ENCODE results near the gene ACSL6. TPM values are rescaled to one million over a fixed set of nuclear protein-coding genes. Genes with fewer than 3 reads are reported as not detected.

The ACSL6 gene
- total and polyA plus RNA-seq, 4 donors, result 27.9 to 103 (median 74.9) TPM

DNA sequence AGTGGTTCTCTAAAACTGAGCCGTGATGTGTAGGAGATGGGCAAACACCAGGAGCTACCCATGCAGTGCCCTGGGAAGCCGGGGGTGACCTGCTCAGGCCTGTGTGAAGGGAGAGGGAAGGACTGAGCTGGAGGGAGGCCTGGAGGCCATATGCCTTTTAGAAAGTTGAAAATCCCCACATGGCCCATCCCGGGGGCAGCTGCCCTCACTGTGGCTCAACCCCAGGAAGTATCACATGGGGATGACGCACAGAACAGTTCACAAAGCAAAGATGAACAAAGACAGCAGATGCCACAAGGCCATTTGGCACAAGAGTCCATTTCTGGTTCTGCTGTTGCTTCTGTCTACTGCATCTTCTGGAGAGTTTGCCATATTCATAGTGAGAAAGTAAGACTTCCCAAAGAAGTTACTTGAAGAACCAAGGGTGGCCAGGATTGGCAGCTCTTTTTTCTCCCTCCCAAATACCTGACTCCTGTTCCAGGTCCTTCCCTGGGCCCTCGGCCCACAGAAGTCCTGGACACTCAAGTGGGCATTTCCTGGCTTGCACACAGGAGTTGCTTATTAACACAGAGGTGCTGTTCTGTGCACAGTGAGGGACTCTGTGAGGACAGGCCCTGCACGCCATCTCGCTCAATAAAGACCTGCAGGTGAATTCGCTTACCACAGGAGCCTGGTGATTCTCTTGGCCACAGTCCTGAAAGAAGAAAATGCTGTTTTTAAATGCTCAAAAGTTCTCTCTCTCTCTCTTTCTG, 25.1 kb downstream of the ACSL6 start:
- no peak for DNase-seq (ENCODE audit: low read depth in 4 of 6, low spot score in 6 of 6)

DNA sequence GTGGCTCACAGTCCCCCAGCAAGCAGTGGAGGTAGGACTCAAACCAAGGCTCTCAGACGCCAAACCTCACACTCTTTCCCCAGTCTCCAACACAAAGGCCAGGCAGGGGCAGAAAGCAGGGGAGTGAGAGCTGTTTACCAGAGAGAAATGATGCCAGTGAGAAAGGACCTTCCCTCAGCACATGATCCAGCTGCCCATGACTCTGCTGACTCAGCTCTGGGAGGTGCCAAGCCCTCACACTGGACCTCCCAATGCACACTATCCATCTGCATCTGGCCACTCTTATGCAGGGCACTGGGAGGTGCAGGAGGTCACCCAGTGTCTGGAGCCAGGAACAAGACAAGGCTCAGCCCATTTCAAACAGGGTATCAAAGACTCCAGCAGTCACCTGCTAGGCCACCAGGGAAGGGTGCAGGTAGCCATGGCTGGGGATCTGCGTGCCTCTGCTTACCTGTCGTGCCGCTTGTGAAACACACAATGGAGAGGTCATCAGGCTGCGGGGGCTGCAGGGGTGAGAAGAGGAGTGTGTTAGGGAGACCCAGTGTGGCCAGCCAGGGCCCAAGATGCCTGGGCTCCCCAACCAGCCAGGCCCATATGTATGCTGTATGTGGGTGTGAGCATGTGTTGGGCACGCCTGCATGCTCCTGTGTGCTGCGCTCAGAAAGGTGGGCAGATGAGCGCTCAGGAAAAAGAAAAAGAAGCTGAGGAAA, 26.3 kb downstream of the ACSL6 start:
- peak overlapping the region; percentile 84 for H3K27ac ChIP-seq (ENCODE audit: low read depth, low read length)
- H3K27me3 ChIP-seq (ENCODE audit: control insufficient read depth, insufficient read depth, low read length), result no peaks in the 10 kb centered on the region
- no peak for DNase-seq (ENCODE audit: low read depth in 4 of 6, low spot score in 6 of 6)
- H3K36me3 ChIP-seq (ENCODE audit: control insufficient read depth, insufficient read depth, low read length), result peaks cover 67% of the 10 kb centered on the region
- no peak overlapping the region for H3K4me3 ChIP-seq (ENCODE audit: low read depth, low read length)
- H3K4me1 ChIP-seq (ENCODE audit: control insufficient read depth, insufficient read depth, low read length), result peaks cover 27% of the 10 kb centered on the region
- no peaks in the 10 kb centered on the region for H3K9me3 ChIP-seq (ENCODE audit: control insufficient read depth, insufficient read depth, low read length)
- WGBS (ENCODE audit: insufficient coverage), result 91% methylated on average over 6 of the region's 8 CpGs

More for the DNA sequence above, 25.1 kb downstream of the ACSL6 start:
- Histone ChIP-seq H3K27ac (ENCODE audit: low read depth, low read length) (no peak overlapping the region), H3K36me3 (ENCODE audit: control insufficient read depth, insufficient read depth, low read length) (peaks cover 77% of the 10 kb centered on the region), H3K4me1 (ENCODE audit: control insufficient read depth, insufficient read depth, low read length) (peaks cover 19% of the 10 kb centered on the region), H3K27me3 (ENCODE audit: control insufficient read depth, insufficient read depth, low read length) (no peaks in the 10 kb centered on the region), H3K9me3 (ENCODE audit: control insufficient read depth, insufficient read depth, low read length) (no peaks in the 10 kb centered on the region), H3K4me3 (ENCODE audit: low read depth, low read length) (no peak overlapping the region)
- WGBS (ENCODE audit: insufficient coverage), result 83% methylated on average over 7 of the region's 8 CpGs

DNA sequence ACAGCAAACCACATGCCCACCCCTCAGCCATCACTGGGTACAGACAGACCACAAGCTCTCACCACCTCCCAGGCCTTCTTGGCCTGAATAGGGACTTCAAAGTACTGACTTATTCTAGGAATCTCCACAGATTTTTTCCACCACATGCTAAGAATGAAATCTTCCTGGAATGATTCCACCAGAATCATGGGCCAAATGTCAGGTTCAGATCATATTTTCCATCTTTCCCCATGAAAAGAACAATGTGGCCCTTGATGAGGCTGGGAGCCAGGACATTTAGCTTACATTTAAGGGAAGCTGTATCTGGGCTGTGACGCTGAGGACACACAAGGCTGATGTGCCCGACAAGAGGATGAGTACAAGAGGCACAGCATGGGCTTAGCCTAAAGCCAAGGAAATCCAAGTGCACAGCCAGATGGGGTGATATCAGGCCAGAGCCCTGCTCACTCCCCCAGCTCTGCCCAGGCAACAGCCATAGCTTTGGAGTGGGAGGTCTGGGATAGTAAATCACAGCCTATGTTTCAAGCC, 28.1 kb downstream of the ACSL6 start:
- WGBS (ENCODE audit: insufficient coverage), result 66% methylated on average over 2 of the region's 2 CpGs
- H3K36me3 ChIP-seq (ENCODE audit: control insufficient read depth, insufficient read depth, low read length), result peaks cover 52% of the 10 kb centered on the region
- H3K4me1 ChIP-seq (ENCODE audit: control insufficient read depth, insufficient read depth, low read length), result peaks cover 31% of the 10 kb centered on the region
- no peaks in the 10 kb centered on the region for H3K27me3 ChIP-seq (ENCODE audit: control insufficient read depth, insufficient read depth, low read length)
- peak in 1 of 6 donors; percentile 44 for DNase-seq (ENCODE audit: low read depth in 4 of 6, low spot score in 6 of 6)
- no peaks in the 10 kb centered on the region for H3K9me3 ChIP-seq (ENCODE audit: control insufficient read depth, insufficient read depth, low read length)
- no peak overlapping the region for H3K4me3 ChIP-seq (ENCODE audit: low read depth, low read length)
- H3K27ac ChIP-seq (ENCODE audit: low read depth, low read length), result peak overlapping the region; percentile 84

DNA sequence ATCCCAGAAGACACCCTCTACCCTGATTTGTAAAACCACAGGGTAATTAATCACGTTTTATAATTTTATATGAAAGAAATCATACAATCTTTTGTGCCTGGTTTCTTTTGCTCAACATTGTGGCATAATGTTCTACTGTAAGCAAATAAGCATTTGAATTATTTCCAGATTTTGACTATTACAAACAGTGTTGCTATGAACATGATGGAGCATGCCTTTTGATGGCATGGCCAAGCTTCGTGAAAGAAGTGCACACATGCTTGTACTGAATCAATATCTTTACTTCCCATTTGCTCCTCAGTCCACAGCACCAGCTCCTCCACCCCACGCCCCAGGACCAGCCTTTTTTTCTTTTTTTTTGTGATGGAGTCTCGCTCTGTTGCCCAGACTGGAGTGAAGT, 29.9 kb downstream of the ACSL6 start:
- Histone ChIP-seq H3K9me3 (ENCODE audit: control insufficient read depth, insufficient read depth, low read length) (no peaks in the 10 kb centered on the region), H3K4me1 (ENCODE audit: control insufficient read depth, insufficient read depth, low read length) (peaks cover 31% of the 10 kb centered on the region), H3K36me3 (ENCODE audit: control insufficient read depth, insufficient read depth, low read length) (peaks cover 44% of the 10 kb centered on the region), H3K27me3 (ENCODE audit: control insufficient read depth, insufficient read depth, low read length) (no peaks in the 10 kb centered on the region), H3K4me3 (ENCODE audit: low read depth, low read length) (no peak overlapping the region), H3K27ac (ENCODE audit: low read depth, low read length) (no peak overlapping the region)
- WGBS (ENCODE audit: insufficient coverage), result 76% methylated on average over 3 of the region's 4 CpGs
- DNase-seq (ENCODE audit: low read depth in 4 of 6, low spot score in 6 of 6), result no peak

DNA sequence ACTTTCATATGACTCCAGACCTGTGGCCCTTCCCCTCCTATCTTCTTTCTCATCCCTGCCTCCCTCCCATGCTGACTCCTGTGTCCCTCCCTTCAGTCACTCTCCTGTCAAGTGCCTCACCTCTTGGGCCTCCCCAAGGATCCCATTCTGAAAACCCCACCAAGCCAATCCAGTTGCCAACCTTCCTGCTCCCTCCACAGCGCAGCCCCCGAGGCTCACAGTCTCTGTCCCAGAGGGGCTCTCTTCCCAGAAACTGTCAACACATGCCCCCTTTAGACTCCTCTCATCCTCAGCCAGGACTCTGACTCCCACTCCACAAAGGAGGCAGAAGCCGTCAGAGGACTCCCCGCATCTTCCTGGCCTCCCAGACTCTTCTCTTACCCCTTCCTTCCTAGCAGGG, 30.8 kb downstream of the ACSL6 start:
- H3K36me3 ChIP-seq (ENCODE audit: control insufficient read depth, insufficient read depth, low read length), result peaks cover 38% of the 10 kb centered on the region
- H3K27ac ChIP-seq (ENCODE audit: low read depth, low read length), result peak overlapping the region; percentile 6
- peaks cover 31% of the 10 kb centered on the region for H3K4me1 ChIP-seq (ENCODE audit: control insufficient read depth, insufficient read depth, low read length)
- DNase-seq (ENCODE audit: low read depth in 4 of 6, low spot score in 6 of 6), result no peak
- no peak overlapping the region for H3K4me3 ChIP-seq (ENCODE audit: low read depth, low read length)
- no peaks in the 10 kb centered on the region for H3K9me3 ChIP-seq (ENCODE audit: control insufficient read depth, insufficient read depth, low read length)
- no peaks in the 10 kb centered on the region for H3K27me3 ChIP-seq (ENCODE audit: control insufficient read depth, insufficient read depth, low read length)
- 79% methylated on average over 4 of the region's 4 CpGs for WGBS (ENCODE audit: insufficient coverage)

DNA sequence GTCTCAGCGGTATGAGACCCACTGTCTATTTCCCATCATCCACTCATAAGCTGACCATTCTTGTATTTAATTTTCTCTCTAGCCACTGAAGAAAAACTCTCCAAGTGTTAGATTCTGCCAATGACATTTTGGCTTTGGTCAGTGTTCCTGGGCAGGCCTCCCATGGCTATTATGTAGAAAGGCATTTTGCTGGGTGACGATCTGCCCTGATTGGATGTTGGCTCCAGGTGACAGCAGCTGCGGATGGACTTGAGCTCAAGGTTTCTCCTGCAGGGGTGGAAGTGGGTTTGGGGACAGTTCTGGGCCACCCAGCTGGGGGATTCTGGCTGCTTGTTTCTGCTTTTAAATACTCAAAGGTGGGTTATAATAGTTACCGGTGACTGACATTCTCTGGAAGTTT, 31.6 kb downstream of the ACSL6 start:
- H3K9me3 ChIP-seq (ENCODE audit: control insufficient read depth, insufficient read depth, low read length), result no peaks in the 10 kb centered on the region
- peaks cover 38% of the 10 kb centered on the region for H3K36me3 ChIP-seq (ENCODE audit: control insufficient read depth, insufficient read depth, low read length)
- peak in 1 of 6 donors; percentile 43 for DNase-seq (ENCODE audit: low read depth in 4 of 6, low spot score in 6 of 6)
- peak overlapping the region; percentile 57 for H3K27ac ChIP-seq (ENCODE audit: low read depth, low read length)
- no peaks in the 10 kb centered on the region for H3K27me3 ChIP-seq (ENCODE audit: control insufficient read depth, insufficient read depth, low read length)
- WGBS (ENCODE audit: insufficient coverage), result 80% methylated on average over 2 of the region's 4 CpGs
- H3K4me3 ChIP-seq (ENCODE audit: low read depth, low read length), result no peak overlapping the region
- H3K4me1 ChIP-seq (ENCODE audit: control insufficient read depth, insufficient read depth, low read length), result peaks cover 30% of the 10 kb centered on the region

DNA sequence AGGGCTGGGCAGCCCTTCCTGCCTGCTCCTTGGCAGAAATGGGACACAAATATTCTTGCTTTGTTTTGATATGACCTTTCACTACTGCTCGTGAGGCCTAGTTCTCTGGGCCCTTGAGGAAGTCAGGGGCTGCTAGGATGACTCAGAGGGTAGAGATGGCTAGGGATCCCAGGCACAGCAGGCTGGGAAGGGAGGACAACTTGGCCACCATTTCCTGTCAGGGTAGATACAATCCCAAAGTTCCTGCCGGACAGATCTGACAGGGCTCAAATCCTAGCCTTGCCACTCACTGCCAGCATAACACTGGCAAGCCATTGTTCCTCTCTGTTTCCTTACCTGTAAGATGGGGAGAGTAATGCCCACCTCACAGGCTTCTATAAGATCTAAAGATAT, 34.2 kb downstream of the ACSL6 start:
- 86% methylated on average over 1 of the region's 2 CpGs for WGBS (ENCODE audit: insufficient coverage)
- H3K4me1 ChIP-seq (ENCODE audit: control insufficient read depth, insufficient read depth, low read length), result peaks cover 18% of the 10 kb centered on the region
- no peaks in the 10 kb centered on the region for H3K27me3 ChIP-seq (ENCODE audit: control insufficient read depth, insufficient read depth, low read length)
- H3K4me3 ChIP-seq (ENCODE audit: low read depth, low read length), result no peak overlapping the region
- H3K27ac ChIP-seq (ENCODE audit: low read depth, low read length), result no peak overlapping the region
- peaks cover 37% of the 10 kb centered on the region for H3K36me3 ChIP-seq (ENCODE audit: control insufficient read depth, insufficient read depth, low read length)
- no peak for DNase-seq (ENCODE audit: low read depth in 4 of 6, low spot score in 6 of 6)
- no peaks in the 10 kb centered on the region for H3K9me3 ChIP-seq (ENCODE audit: control insufficient read depth, insufficient read depth, low read length)

DNA sequence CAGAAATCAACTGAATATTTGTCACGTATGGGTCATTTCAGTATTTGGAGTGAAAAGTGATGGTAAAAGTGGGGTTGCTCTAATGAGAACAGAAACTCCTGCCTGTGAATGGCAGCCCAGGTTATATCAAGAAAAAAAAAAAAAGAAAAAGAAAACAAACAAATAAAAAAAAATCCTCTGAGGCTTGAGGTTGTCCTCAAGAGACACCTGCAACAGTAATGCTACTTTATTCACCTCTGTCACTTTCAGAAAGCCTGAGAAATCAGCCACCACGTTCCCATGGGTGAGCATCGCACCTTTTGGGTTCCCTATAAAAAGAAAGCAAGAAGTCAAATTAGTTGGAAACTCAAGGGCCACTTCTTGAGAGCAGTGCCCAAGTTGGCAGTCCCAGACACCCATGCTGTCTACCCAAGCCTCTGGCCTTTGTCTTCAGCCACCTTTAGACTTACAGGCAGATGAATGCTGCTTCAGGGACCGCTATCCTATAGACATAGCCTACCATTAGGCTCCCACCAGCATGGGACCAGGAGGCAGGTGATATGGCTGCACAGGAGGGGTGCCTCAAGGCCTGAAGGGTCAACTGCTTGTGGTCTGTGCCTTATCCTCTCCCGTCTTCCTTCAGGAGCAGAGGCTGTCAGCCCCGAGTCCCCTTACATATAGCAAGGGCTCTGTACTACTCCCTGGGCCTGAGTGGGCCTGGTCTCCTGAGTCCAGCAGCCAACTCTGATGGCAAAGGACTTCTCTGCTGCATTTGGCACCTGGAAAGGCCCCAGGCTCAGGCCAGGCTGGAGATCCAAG, 34.8 kb downstream of the ACSL6 start:
- H3K27me3 ChIP-seq (ENCODE audit: control insufficient read depth, insufficient read depth, low read length), result no peaks in the 10 kb centered on the region
- WGBS (ENCODE audit: insufficient coverage), result 97% methylated on average over 5 of the region's 6 CpGs
- H3K4me3 ChIP-seq (ENCODE audit: low read depth, low read length), result no peak overlapping the region
- peaks cover 18% of the 10 kb centered on the region for H3K4me1 ChIP-seq (ENCODE audit: control insufficient read depth, insufficient read depth, low read length)
- no peak overlapping the region for H3K27ac ChIP-seq (ENCODE audit: low read depth, low read length)
- H3K36me3 ChIP-seq (ENCODE audit: control insufficient read depth, insufficient read depth, low read length), result peaks cover 36% of the 10 kb centered on the region
- DNase-seq (ENCODE audit: low read depth in 4 of 6, low spot score in 6 of 6), result no peak
- no peaks in the 10 kb centered on the region for H3K9me3 ChIP-seq (ENCODE audit: control insufficient read depth, insufficient read depth, low read length)

DNA sequence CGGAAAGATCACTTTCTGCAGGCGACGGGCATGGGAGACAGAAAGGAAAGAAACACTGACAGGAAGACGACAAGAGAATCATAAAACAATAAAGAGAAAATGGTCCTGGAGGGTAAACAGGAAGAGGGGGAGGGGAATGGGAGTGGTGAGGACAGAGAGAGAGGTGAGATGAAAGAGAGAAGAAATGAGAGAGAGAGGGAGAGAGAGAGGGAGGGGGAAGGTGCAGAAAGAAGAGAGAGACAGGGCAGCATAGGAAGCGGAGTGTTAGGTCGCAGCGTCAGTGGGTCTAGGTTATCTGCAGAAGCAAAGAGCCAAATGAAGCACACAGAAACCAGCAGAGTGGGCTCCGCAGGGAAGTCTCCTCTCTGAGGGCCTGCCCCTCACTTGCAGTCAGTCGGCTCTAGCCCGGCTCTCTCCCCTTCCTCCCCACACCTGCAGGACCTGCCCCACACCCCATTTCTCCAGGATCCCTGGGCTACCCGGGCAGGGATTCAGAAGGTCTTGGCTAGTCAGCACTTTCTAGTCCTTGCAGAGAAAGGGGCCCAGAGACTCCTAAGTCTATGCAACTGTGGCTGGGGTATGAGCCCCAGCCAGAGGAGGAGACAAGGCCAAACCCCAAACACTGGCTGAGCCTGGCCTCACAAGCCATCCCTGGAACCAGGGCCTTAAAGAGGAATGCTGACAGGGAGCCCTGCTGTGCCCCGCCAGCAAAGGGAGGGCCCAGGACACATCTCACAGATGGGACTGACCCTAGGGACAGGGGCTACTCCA, 36.3 kb downstream of the ACSL6 start:
- 50% methylated on average over 12 of the region's 12 CpGs for WGBS (ENCODE audit: insufficient coverage)
- no peak overlapping the region for H3K27ac ChIP-seq (ENCODE audit: low read depth, low read length)

More for the DNA sequence above, 36.3 kb downstream of the ACSL6 start:
- peaks cover 43% of the 10 kb centered on the region for H3K36me3 ChIP-seq (ENCODE audit: control insufficient read depth, insufficient read depth, low read length)
- no peaks in the 10 kb centered on the region for H3K9me3 ChIP-seq (ENCODE audit: control insufficient read depth, insufficient read depth, low read length)
- DNase-seq (ENCODE audit: low read depth in 4 of 6, low spot score in 6 of 6), result no peak
- H3K4me1 ChIP-seq (ENCODE audit: control insufficient read depth, insufficient read depth, low read length), result peaks cover 10% of the 10 kb centered on the region
- H3K27me3 ChIP-seq (ENCODE audit: control insufficient read depth, insufficient read depth, low read length), result no peaks in the 10 kb centered on the region
- H3K4me3 ChIP-seq (ENCODE audit: low read depth, low read length), result no peak overlapping the region
